ENCODE results near the gene COLGALT1. TPM values are rescaled to one million over a fixed set of nuclear protein-coding genes. Genes with fewer than 3 reads are reported as not detected.

COLGALT1 gene
- total and polyA plus RNA-seq, 9 of the 15 experiments (the other 6 are each of a cell fraction or from before 2014, with no cell fraction given): 4.9 to 119 (median 82.6) TPM

GRCh38 chr19:17605761-17606589, 50.5 kb downstream of the COLGALT1 start (continued):
- TF ChIP-seq MGA (IDR thresholded peaks at IDR 0.05) (peak; percentile 98), SP1 (CRISPR knock-in tag; IDR thresholded peaks at IDR 0.05) (peak; percentile 99), BHLHE40 (IDR thresholded peaks at IDR 0.05; ENCODE audit: low read length) (peak; percentile 82), LCOR (CRISPR knock-in tag; IDR thresholded peaks at IDR 0.05) (peak; percentile 52; the same call in 1 of the 2 replicates), MBD1 (CRISPR knock-in tag; IDR thresholded peaks at IDR 0.05) (no peak), LARP7 (IDR thresholded peaks at IDR 0.05) (no peak), THRB (CRISPR knock-in tag; conservative IDR thresholded peaks at IDR 0.05) (no peak), WHSC1 (IDR thresholded peaks at IDR 0.05; ENCODE audit: low read length) (no peak), NR2C2 (CRISPR knock-in tag; IDR thresholded peaks at IDR 0.05) (peak; percentile 94), NR2C2 (tag; IDR thresholded peaks at IDR 0.05) (peak; percentile 97), MTA1 (IDR thresholded peaks at IDR 0.05; ENCODE audit: borderline replicate concordance) (no peak), RHOXF2B (CRISPR knock-in tag; conservative IDR thresholded peaks at IDR 0.05) (no peak)

Measured in K562 (cell line).